GM12878 (cell line): ENCODE data around the gene SEC16B.

Experiments used
- POLR2A ChIP-seq: IDR thresholded peaks from 2 replicates; pipeline ENCODE4 v1.6.1; 2011; ENCODE audit warnings: low read depth, mild to moderate bottlenecking, low read length
- TF ChIP-seq, protein P1 (sequence below): IDR thresholded peaks from 2 replicates; pipeline ENCODE4 v1.6.1; 2012; ENCODE audit warnings: low read depth, low read length, improper control_type of control experiment
- TF ChIP-seq, protein P2 (sequence below): IDR thresholded peaks from 2 replicates; pipeline ENCODE4 v1.6.1; 2012; ENCODE audit warnings: low read length, inconsistent platforms

DNA sequence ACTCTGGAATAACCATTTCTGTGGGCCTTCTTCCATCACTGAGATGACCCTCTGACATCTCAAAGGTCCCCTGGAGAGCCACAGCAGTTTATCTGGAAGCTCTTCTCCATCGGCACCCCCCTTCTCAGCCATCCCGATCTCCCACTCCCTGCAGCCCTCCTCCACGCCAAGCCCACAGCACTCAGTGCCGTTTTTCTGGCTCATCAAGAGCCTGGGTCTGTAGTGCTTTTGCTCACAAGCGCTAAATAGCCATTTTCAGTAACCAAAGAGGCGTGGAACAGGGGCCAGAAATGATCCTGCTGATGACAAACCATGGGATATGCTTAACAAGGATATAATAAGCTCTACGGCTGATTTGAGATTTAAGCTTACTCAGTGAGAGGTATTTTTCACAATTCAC is 17.6 kb downstream of the SEC16B start:
- no peak for TF ChIP-seq POLR2A
- TF ChIP-seq, protein P1, sequence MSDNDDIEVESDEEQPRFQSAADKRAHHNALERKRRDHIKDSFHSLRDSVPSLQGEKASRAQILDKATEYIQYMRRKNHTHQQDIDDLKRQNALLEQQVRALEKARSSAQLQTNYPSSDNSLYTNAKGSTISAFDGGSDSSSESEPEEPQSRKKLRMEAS = no peak
- TF ChIP-seq, protein P2, sequence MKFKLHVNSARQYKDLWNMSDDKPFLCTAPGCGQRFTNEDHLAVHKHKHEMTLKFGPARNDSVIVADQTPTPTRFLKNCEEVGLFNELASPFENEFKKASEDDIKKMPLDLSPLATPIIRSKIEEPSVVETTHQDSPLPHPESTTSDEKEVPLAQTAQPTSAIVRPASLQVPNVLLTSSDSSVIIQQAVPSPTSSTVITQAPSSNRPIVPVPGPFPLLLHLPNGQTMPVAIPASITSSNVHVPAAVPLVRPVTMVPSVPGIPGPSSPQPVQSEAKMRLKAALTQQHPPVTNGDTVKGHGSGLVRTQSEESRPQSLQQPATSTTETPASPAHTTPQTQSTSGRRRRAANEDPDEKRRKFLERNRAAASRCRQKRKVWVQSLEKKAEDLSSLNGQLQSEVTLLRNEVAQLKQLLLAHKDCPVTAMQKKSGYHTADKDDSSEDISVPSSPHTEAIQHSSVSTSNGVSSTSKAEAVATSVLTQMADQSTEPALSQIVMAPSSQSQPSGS = no peak
